GM12801 (cell line): ENCODE measurements around the gene FUBP3.

Source experiments
- TF ChIP-seq, protein P1 (sequence below): IDR thresholded peaks from one replicate; pipeline ENCODE4 v1.5.1; 2011; ENCODE audit warnings: control low read depth; ENCODE audit not compliant: insufficient read length; ENCODE audit errors: extremely low read depth

FUBP3 gene, protein sequence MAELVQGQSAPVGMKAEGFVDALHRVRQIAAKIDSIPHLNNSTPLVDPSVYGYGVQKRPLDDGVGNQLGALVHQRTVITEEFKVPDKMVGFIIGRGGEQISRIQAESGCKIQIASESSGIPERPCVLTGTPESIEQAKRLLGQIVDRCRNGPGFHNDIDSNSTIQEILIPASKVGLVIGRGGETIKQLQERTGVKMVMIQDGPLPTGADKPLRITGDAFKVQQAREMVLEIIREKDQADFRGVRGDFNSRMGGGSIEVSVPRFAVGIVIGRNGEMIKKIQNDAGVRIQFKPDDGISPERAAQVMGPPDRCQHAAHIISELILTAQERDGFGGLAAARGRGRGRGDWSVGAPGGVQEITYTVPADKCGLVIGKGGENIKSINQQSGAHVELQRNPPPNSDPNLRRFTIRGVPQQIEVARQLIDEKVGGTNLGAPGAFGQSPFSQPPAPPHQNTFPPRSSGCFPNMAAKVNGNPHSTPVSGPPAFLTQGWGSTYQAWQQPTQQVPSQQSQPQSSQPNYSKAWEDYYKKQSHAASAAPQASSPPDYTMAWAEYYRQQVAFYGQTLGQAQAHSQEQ

DNA sequence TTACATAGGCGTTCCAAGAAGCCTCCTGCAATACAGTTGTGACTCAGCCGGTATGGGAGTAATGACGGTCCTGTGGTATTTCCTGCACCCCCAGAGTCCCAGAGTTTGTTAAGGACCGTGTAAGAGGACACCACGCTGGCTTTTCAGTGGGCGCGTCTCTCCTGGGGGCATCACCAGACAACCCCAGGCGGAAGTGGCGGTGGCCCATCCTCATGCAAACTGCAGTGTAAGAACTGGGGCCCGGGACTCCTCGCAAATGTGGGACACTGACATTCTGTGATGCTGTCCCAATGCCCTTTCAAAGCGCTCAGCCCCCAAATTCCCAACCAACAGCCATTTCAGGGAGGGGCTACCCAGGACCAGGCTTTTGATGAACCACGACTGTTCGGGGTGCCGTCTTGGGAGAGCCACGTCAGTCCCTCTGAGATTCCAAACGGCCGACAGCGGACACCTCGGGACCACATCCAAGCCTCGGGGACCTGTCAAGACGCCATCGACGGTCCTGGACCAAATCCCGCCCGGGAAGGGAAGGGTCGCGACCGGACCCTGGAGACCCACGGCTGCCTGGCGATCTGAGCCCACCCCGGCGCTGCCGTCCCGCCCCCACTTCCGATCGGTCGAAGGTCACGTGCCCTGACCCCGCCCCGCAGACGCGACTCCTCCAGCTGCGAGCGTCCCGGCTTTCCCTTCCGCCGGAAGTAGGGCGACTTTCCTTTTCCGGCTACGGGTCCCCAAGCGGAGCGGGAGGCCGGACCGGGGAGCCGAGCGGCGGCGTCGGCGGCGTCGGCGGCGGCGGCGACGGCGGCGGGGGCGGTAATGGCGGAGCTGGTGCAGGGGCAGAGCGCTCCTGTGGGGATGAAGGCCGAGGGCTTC, at the start of gene FUBP3:
Gene FUBP3, plus strand, starts transcription at position 713 of the 873 bp plus-strand sequence. Its CDS starts 104 bp downstream, at position 817.
- TF ChIP-seq, protein P1, sequence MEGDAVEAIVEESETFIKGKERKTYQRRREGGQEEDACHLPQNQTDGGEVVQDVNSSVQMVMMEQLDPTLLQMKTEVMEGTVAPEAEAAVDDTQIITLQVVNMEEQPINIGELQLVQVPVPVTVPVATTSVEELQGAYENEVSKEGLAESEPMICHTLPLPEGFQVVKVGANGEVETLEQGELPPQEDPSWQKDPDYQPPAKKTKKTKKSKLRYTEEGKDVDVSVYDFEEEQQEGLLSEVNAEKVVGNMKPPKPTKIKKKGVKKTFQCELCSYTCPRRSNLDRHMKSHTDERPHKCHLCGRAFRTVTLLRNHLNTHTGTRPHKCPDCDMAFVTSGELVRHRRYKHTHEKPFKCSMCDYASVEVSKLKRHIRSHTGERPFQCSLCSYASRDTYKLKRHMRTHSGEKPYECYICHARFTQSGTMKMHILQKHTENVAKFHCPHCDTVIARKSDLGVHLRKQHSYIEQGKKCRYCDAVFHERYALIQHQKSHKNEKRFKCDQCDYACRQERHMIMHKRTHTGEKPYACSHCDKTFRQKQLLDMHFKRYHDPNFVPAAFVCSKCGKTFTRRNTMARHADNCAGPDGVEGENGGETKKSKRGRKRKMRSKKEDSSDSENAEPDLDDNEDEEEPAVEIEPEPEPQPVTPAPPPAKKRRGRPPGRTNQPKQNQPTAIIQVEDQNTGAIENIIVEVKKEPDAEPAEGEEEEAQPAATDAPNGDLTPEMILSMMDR, result no peak

- TF ChIP-seq, protein P1, result no peak
Measured at GRCh38 chr9:130530938-130531337, 48.4 kb upstream of the FUBP3 start.

DNA sequence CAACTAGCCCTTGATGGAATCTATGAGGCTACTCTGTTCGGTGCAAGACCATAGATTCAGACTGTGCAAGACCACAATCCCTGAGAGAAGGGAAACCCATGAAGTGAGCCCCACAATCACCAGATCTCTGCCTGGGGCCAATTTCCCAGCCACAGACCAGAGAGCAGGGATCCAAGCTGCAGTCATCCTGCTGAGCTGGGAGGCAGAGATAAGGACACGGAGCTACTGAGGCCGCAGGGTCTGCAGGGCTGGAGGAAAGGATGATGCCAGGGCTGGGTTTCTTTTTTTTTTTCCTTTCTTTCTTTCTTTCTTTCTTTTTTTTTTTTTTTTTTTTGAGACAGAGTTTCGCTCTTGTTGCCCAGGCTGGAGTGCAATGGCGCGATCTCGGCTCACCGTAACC, 47.7 kb upstream of the FUBP3 start:
- TF ChIP-seq, protein P1, result no peak

GRCh38 chr9:130532426-130533080, 46.8 kb upstream of the FUBP3 start:
- TF ChIP-seq, protein P1, result no peak

- TF ChIP-seq, protein P1, result no peak
Measured at GRCh38 chr9:130535818-130536521, 43.4 kb upstream of the FUBP3 start.

DNA sequence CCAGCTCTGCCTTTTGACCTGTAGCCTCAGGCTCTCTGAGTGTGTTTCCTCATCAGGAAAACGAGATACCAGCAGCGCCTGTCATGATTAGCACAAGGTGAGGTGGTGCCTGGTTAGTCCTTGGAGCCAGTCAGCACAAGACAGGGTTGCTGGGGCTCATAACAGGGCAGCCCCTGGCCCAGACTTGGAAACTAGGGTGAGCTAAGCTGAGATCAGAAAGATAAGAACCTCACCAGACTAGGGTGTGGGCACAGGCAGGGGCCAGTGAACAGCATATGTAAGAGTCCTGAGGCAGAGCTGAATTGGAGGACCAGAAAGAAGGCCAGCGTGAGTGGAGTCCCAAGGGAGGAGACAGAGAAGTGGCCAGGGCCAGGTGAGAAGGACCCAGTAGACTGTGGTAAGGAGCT, 42.7 kb upstream of the FUBP3 start:
- TF ChIP-seq, protein P1, result no peak
